Mesenchymal stem cell (in vitro differentiated cells and primary cell): ENCODE measurements around the gene PSG6.
"Not testable (repeated sequence)": the region's sequence is repeated elsewhere in the genome, so short reads cannot be mapped to it uniquely, and the experiment has no call there.

ENCODE experiments used
- DNase-seq: peaks from one replicate; pipeline ENCODE4 v3.0.0-alpha.2; 2013
- H2AFZ ChIP-seq: one replicate; pipeline ENCODE4 v1.6.1; 2013; ENCODE audit warnings: low read depth, mild to moderate bottlenecking, control low read depth, inconsistent platforms, low read length, moderate library complexity
- H2AK5ac ChIP-seq: 2 replicates; pipeline ENCODE4 v1.6.1; 2013; ENCODE audit warnings: low read length, moderate library complexity, mild to moderate bottlenecking, inconsistent platforms; ENCODE audit not compliant: severe bottlenecking
- H2BK120ac ChIP-seq: one replicate; pipeline ENCODE4 v1.6.1; 2013; ENCODE audit warnings: low read depth, mild to moderate bottlenecking, inconsistent platforms, low read length, moderate library complexity
- H2BK12ac ChIP-seq, 2 experiments: one replicate each; pipeline ENCODE4 v1.6.1; 2013; ENCODE audit warnings: inconsistent platforms in 2 of 2, low read length in 2 of 2, mild to moderate bottlenecking in 2 of 2, moderate library complexity in 2 of 2, control low read depth in 1 of 2
- H2BK15ac ChIP-seq: one replicate; pipeline ENCODE4 v1.6.1; 2013; ENCODE audit warnings: mild to moderate bottlenecking, low read depth, inconsistent platforms; ENCODE audit not compliant: poor library complexity, severe bottlenecking
- H2BK5ac ChIP-seq: 2 replicates; pipeline ENCODE4 v1.6.1; 2013; ENCODE audit warnings: low read depth, mild to moderate bottlenecking, low read length, control low read depth, inconsistent platforms; ENCODE audit not compliant: poor library complexity, severe bottlenecking
- H3K14ac ChIP-seq, 2 experiments: one replicate each; pipeline ENCODE4 v1.6.1; 2013; ENCODE audit warnings: inconsistent platforms in 2 of 2, low read length in 2 of 2, control low read depth in 1 of 2, mild to moderate bottlenecking in 1 of 2, moderate library complexity in 1 of 2
- H3K18ac ChIP-seq, 2 experiments: one replicate each; pipeline ENCODE4 v1.6.1; 2013; ENCODE audit warnings: inconsistent platforms in 2 of 2, low read length in 2 of 2, control low read depth in 1 of 2, low read depth in 1 of 2, mild to moderate bottlenecking in 1 of 2
- H3K23ac ChIP-seq, 2 experiments: one replicate each; pipeline ENCODE4 v1.6.1; 2013; ENCODE audit warnings: inconsistent platforms in 2 of 2, low read length in 2 of 2, mild to moderate bottlenecking in 2 of 2, moderate library complexity in 2 of 2, control low read depth in 1 of 2
- H3K27ac ChIP-seq: 2 replicates; pipeline ENCODE4 v1.5.1; 2013; ENCODE audit warnings: mild to moderate bottlenecking, moderate library complexity, low read length, control low read depth, inconsistent platforms; ENCODE audit not compliant: poor library complexity, severe bottlenecking
- H3K27me3 ChIP-seq, 2 experiments: 2 replicates each; pipeline versions ENCODE4 v1.6.1 to v1.7.0; 2013; ENCODE audit warnings: low read length in 2 of 2, mild to moderate bottlenecking in 2 of 2, moderate library complexity in 2 of 2, control low read depth in 1 of 2, inconsistent platforms in 1 of 2; ENCODE audit not compliant: control insufficient read depth in 1 of 2, insufficient read depth in 1 of 2
- H3K36me3 ChIP-seq, 2 experiments: 2 replicates each; pipeline versions ENCODE4 v1.6.1 to v1.7.0; 2013; ENCODE audit warnings: low read length in 2 of 2, control low read depth in 1 of 2, inconsistent platforms in 1 of 2, low read depth in 1 of 2, mild to moderate bottlenecking in 1 of 2; ENCODE audit not compliant: insufficient read depth in 2 of 2, control insufficient read depth in 1 of 2
- H3K4ac ChIP-seq, 2 experiments: one replicate each; pipeline ENCODE4 v1.6.1; 2013; ENCODE audit warnings: inconsistent platforms in 2 of 2, low read length in 2 of 2, mild to moderate bottlenecking in 2 of 2, moderate library complexity in 2 of 2, control low read depth in 1 of 2, low read depth in 1 of 2
- H3K4me1 ChIP-seq: 2 replicates; pipeline ENCODE4 v1.6.1; 2013; ENCODE audit warnings: low read depth, low read length, control low read depth; ENCODE audit not compliant: control insufficient read depth, insufficient read depth
- H3K4me2 ChIP-seq: 2 replicates; pipeline ENCODE4 v1.6.1; 2013; ENCODE audit warnings: low read length, mild to moderate bottlenecking, inconsistent platforms; ENCODE audit not compliant: poor library complexity, severe bottlenecking
- H3K4me3 ChIP-seq, 2 experiments: 2 replicates each; pipeline versions ENCODE4 v1.5.1 to v1.7.0; 2013; ENCODE audit warnings: low read length in 2 of 2, mild to moderate bottlenecking in 2 of 2, control low read depth in 1 of 2, low read depth in 1 of 2; ENCODE audit not compliant: insufficient read depth in 1 of 2
- H3K79me1 ChIP-seq: replicated peaks from 2 replicates; pipeline ENCODE4 v1.6.1; 2013; ENCODE audit warnings: mild to moderate bottlenecking, control low read depth, low read length, inconsistent platforms; ENCODE audit not compliant: poor library complexity, severe bottlenecking
- H3K9ac ChIP-seq: 2 replicates; pipeline ENCODE4 v1.7.0; 2013; ENCODE audit warnings: mild to moderate bottlenecking, low read length, moderate library complexity
- H3K9me3 ChIP-seq: 2 replicates; pipeline ENCODE4 v1.7.0; 2013; ENCODE audit warnings: mild to moderate bottlenecking, low read length; ENCODE audit not compliant: control insufficient read depth
- H4K8ac ChIP-seq: one replicate; pipeline ENCODE4 v1.6.1; 2013; ENCODE audit warnings: inconsistent platforms, mild to moderate bottlenecking, low read length, moderate library complexity
- H4K91ac ChIP-seq: one replicate; pipeline ENCODE4 v1.6.1; 2013; ENCODE audit warnings: mild to moderate bottlenecking, low read length, inconsistent platforms
- WGBS: methylation state at CpG from one replicate; pipeline ENCODE4 v1.1.7; 2013; ENCODE audit warnings: mixed read lengths; 5-methylcytosine and 5-hydroxymethylcytosine counted together

The PSG6 gene

GRCh38 chr19:42919757-42920079 is 2.0 kb upstream of the PSG6 start:
- no peak for DNase-seq
- Histone ChIP-seq H3K79me1 (no peaks in the 10 kb centered on the region), H3K36me3 (no peaks in the 10 kb centered on the region), H2AFZ (no peak overlapping the region), H3K4me2 (no peak overlapping the region), H4K91ac (no peak overlapping the region), H3K9me3 (peaks cover 5% of the 10 kb centered on the region), H3K4me1 (no peaks in the 10 kb centered on the region), H3K27me3 (no peaks in the 10 kb centered on the region), H2BK15ac (no peak overlapping the region), H3K18ac (no peak overlapping the region), H4K8ac (no peak overlapping the region), H3K27ac (no peak overlapping the region), H3K4me3 (no peak overlapping the region), H2BK5ac (no peak overlapping the region), H2BK120ac (no peak overlapping the region), H3K9ac (no peak overlapping the region), H3K14ac (no peak overlapping the region), H3K4ac (no peak overlapping the region), H2AK5ac (no peak overlapping the region), H2BK12ac (no peak overlapping the region), H3K23ac (no peak overlapping the region)
- 3% methylated on average over 3 of the region's 3 CpGs for WGBS

GRCh38 chr19:42919070-42919756 is 1.5 kb upstream of the PSG6 start:
- H3K27me3 ChIP-seq = not testable (repeated sequence)

GRCh38 chr19:42918377-42919069 is 829 bp upstream of the PSG6 start:
- H3K14ac ChIP-seq, H3K23ac ChIP-seq, H3K79me1 ChIP-seq, H3K18ac ChIP-seq, H3K4me3 ChIP-seq, H3K4me1 ChIP-seq, H2BK15ac ChIP-seq, H3K4ac ChIP-seq, H3K9ac ChIP-seq, H2AK5ac ChIP-seq, DNase-seq, H3K4me2 ChIP-seq, H4K91ac ChIP-seq, H2AFZ ChIP-seq, H2BK120ac ChIP-seq, H2BK5ac ChIP-seq, H3K36me3 ChIP-seq, H2BK12ac ChIP-seq, H4K8ac ChIP-seq, H3K9me3 ChIP-seq, H3K27ac ChIP-seq, H3K27me3 ChIP-seq: not testable (repeated sequence)
- WGBS = 81% methylated on average over 12 of the region's 15 CpGs

More at GRCh38 chr19:42919070-42919756, 1.5 kb upstream of the PSG6 start:
- H2BK12ac ChIP-seq, H2BK120ac ChIP-seq, H2AK5ac ChIP-seq, H3K14ac ChIP-seq, H3K18ac ChIP-seq, DNase-seq, H3K9ac ChIP-seq, H3K4ac ChIP-seq, H4K8ac ChIP-seq, H3K4me3 ChIP-seq, H3K23ac ChIP-seq, H3K27ac ChIP-seq, H3K9me3 ChIP-seq, H2AFZ ChIP-seq, H2BK5ac ChIP-seq, H3K79me1 ChIP-seq, H4K91ac ChIP-seq, H3K36me3 ChIP-seq, H3K4me2 ChIP-seq, H3K4me1 ChIP-seq, H2BK15ac ChIP-seq: not testable (repeated sequence)
- 82% methylated on average over 25 of the region's 26 CpGs for WGBS

GRCh38 chr19:42916931-42917330 is 763 bp downstream of the PSG6 start:
- H3K79me1 ChIP-seq, H2BK15ac ChIP-seq, H3K14ac ChIP-seq, H2BK120ac ChIP-seq, H4K8ac ChIP-seq, H2AK5ac ChIP-seq, H2BK12ac ChIP-seq, H3K36me3 ChIP-seq, H2BK5ac ChIP-seq, H3K4me2 ChIP-seq, H4K91ac ChIP-seq, H3K27me3 ChIP-seq, H2AFZ ChIP-seq, H3K4me1 ChIP-seq, H3K18ac ChIP-seq, H3K9ac ChIP-seq, H3K27ac ChIP-seq, DNase-seq, H3K9me3 ChIP-seq, H3K23ac ChIP-seq, H3K4me3 ChIP-seq, H3K4ac ChIP-seq: not testable (repeated sequence)
- WGBS = 77% methylated on average over 1 of the region's 1 CpG
